B cell (primary cell): ENCODE measurements around the gene KAZN. TPM values are rescaled to one million over a fixed set of nuclear protein-coding genes. Genes with fewer than 3 reads are reported as not detected.

Experiments used
- ATAC-seq: fragments of 200-7000 bp; cut with Tn5 transposase; one replicate; pipeline ENCODE4 v1.10.0; 2021; ENCODE audit warnings: low read depth, mild to moderate bottlenecking, moderate number of reproducible peaks, moderate library complexity
- CTCF ChIA-PET: fragments of 350-600 bp; sonication (Branson Sonifier 250); formaldehyde crosslinking; loops from one replicate; lab custom pipeline; 2021; ENCODE audit warnings: antibody characterized with exemption, inconsistent platforms; lab: Charles Lee
- POLR2A ChIA-PET: fragments of 350-600 bp; sonication (Branson Sonifier 250); formaldehyde crosslinking; loops from one replicate; lab custom pipeline; 2021; ENCODE audit warnings: antibody characterized with exemption; lab: Charles Lee
- DNase-seq: peaks from one replicate; pipeline ENCODE4 v3.0.0; 2013
- H2AFZ ChIP-seq: 2 replicates; pipeline ENCODE4 v1.6.1; 2012; ENCODE audit warnings: mild to moderate bottlenecking, low read depth, low read length; ENCODE audit not compliant: insufficient read depth, poor library complexity, severe bottlenecking
- H3K27ac ChIP-seq, 2 donors: 1 replicate in 1 of 2; 2 replicates in 1 of 2; pipeline ENCODE4 v1.5.1; 2012 to 2013; ENCODE audit warnings: low read length in 2 of 2, mild to moderate bottlenecking in 2 of 2, moderate library complexity in 1 of 2
- H3K27me3 ChIP-seq, 4 experiments: fragments of 200-600 bp in 1 of 4; sonication (generic) in 1 of 4; replicated peaks in 1 of 4; 1 replicate in 2 of 4; 2 replicates in 2 of 4; pipeline versions ENCODE4 v1.6.1 to v1.7.0; 2013 to 2016; ENCODE audit warnings: low read length in 3 of 4, mild to moderate bottlenecking in 2 of 4, mixed read lengths in 1 of 4, moderate library complexity in 1 of 4; ENCODE audit not compliant: insufficient read depth in 4 of 4, control insufficient read depth in 3 of 4; ENCODE audit errors: control extremely low read depth in 1 of 4
- H3K36me3 ChIP-seq, 2 experiments: replicated peaks in 1 of 2; 1 replicate in 1 of 2; 2 replicates in 1 of 2; pipeline versions ENCODE4 v1.6.1 to v1.7.1; 2013; ENCODE audit warnings: low read length in 1 of 2; ENCODE audit not compliant: insufficient read depth in 2 of 2, control insufficient read depth in 1 of 2; ENCODE audit errors: control extremely low read depth in 1 of 2, extremely low read depth in 1 of 2
- H3K4me1 ChIP-seq, 2 donors: fragments of 200-600 bp in 1 of 2; sonication (generic) in 1 of 2; 1 replicate in 1 of 2; 2 replicates in 1 of 2; pipeline versions ENCODE4 v1.5.1 to v1.6.1; 2013 to 2017; ENCODE audit warnings: low read length in 2 of 2; ENCODE audit not compliant: control insufficient read depth in 2 of 2, insufficient read depth in 2 of 2
- H3K4me2 ChIP-seq: replicated peaks from 2 replicates; pipeline ENCODE3; 2012; ENCODE audit warnings: mild to moderate bottlenecking, low read depth, low read length; ENCODE audit not compliant: poor library complexity, severe bottlenecking
- H3K4me3 ChIP-seq, 5 experiments: fragments of 200-600 bp in 1 of 5; sonication (generic) in 1 of 5; 1 replicate in 3 of 5; 2 replicates in 2 of 5; pipeline versions ENCODE4 v1.5.1 to v1.7.0; 2011 to 2016; ENCODE audit warnings: low read length in 4 of 5, mild to moderate bottlenecking in 4 of 5, low read depth in 2 of 5, control low read depth in 1 of 5, moderate library complexity in 1 of 5; ENCODE audit not compliant: insufficient read depth in 1 of 5; ENCODE audit errors: control extremely low read depth in 1 of 5, extremely low read depth in 1 of 5
- H3K79me2 ChIP-seq: fragments of 200-600 bp; sonication (generic); one replicate; pipeline ENCODE4 v1.6.0; 2016; ENCODE audit warnings: low read length; ENCODE audit not compliant: control insufficient read depth, insufficient read depth
- H3K9ac ChIP-seq: fragments of 200-600 bp; sonication (generic); 2 replicates; pipeline ENCODE4 v1.6.1; 2017; ENCODE audit warnings: mild to moderate bottlenecking, low read length, moderate library complexity
- H3K9me3 ChIP-seq, 3 donors: one replicate each; pipeline versions ENCODE4 v1.6.1 to v1.7.1; 2013; ENCODE audit warnings: low read length in 2 of 3; ENCODE audit not compliant: control insufficient read depth in 2 of 3, insufficient read depth in 1 of 3; ENCODE audit errors: control extremely low read depth in 1 of 3
- H4K20me1 ChIP-seq: 2 replicates; pipeline ENCODE4 v1.6.0; 2012; ENCODE audit warnings: mild to moderate bottlenecking, low read length; ENCODE audit not compliant: insufficient read depth, control insufficient read depth, poor library complexity, severe bottlenecking
- H3K27ac Mint-ChIP-seq: one replicate; pipeline ENCODE4 v1.8.0; 2021; ENCODE audit warnings: mixed read lengths
- H3K27me3 Mint-ChIP-seq: one replicate; pipeline ENCODE4 v1.8.0; 2021; ENCODE audit warnings: mixed read lengths
- H3K4me1 Mint-ChIP-seq: one replicate; pipeline ENCODE4 v1.8.0; 2021; ENCODE audit warnings: mixed read lengths
- H3K4me3 Mint-ChIP-seq: one replicate; pipeline ENCODE4 v1.8.0; 2021; ENCODE audit warnings: mixed read lengths
- H3K9me3 Mint-ChIP-seq: one replicate; pipeline ENCODE4 v1.8.0; 2022; ENCODE audit warnings: mixed read lengths; ENCODE audit not compliant: insufficient read depth
- EZH2 ChIP-seq: IDR thresholded peaks from 2 replicates; pipeline ENCODE4 v1.6.1; 2012; ENCODE audit warnings: borderline replicate concordance, low read depth, mild to moderate bottlenecking, moderate library complexity, low read length; ENCODE audit not compliant: insufficient read depth, poor library complexity, severe bottlenecking
- WGBS: methylation state at CpG from one replicate; pipeline ENCODE4 v1.1.5; 2013; ENCODE audit warnings: missing lambda C conversion rate; ENCODE audit not compliant: insufficient coverage; 5-methylcytosine and 5-hydroxymethylcytosine counted together
- intact Hi-C: fragments of 100-400 bp; cut with micrococcal nuclease; formaldehyde crosslinking; loops from one replicate; pipeline ENCODE4 v1.10.0; 2022
- polyA plus RNA-seq: library from polyadenylated mRNA; depleted of rRNA; stranded (reverse); fragments of >200 nt; gene quantifications from 2 replicates; pipeline ENCODE4 v1.2.3, GENCODE V29; 2012
- total RNA-seq, 2 donors: library from RNA; stranded (reverse); fragments of 120-200 nt in 1 of 2; gene quantifications; 1 replicate in 1 of 2; 2 replicates in 1 of 2; pipeline versions ENCODE4 v1.2.3 to v1.2.4, GENCODE V29; 2013 to 2022
- TF ChIP-seq, protein P1 (sequence below): fragments of 200-600 bp; IDR thresholded peaks from one replicate; pipeline ENCODE4 v1.8.0; 2022; ENCODE audit warnings: antibody characterized with exemption, mild to moderate bottlenecking

Gene KAZN
- total and polyA plus RNA-seq, 2 donors (not counting 1 experiment from before 2014, with no cell fraction given): 0.13 to 0.39 TPM

DNA sequence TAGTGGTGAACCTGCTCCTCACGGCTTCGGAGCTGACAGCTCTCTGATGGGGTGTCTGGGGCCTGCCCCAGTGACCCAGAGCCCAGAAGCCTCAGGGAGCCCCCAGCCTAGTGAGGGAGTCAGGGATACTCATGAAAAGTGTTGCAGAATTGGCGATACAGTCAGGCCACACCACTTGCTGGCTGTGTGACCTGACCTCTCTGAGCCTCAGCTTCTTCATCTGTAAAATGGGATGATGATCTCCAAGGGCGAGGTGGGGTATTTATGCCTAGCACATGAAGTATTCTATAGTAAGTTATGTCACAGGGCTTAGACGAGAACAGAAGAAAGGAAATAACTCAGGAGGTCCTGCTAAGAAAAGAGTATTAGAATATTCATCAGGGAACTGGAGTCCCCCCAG lies 556.7 kb downstream of the KAZN start:
- H3K36me3 ChIP-seq: no peaks in the 10 kb centered on the region
- H3K27me3 ChIP-seq: peaks cover 0 to 43% (median 23%) of the 10 kb centered on the region in 4 experiments
- DNase-seq: no peak
- no peak overlapping the region for H3K9ac ChIP-seq
- no peaks in the 10 kb centered on the region for H3K79me2 ChIP-seq
- H2AFZ ChIP-seq: no peak overlapping the region
- Mint-ChIP-seq H3K27me3 (peaks cover 42% of the 10 kb centered on the region), H3K27ac (no peak overlapping the region), H3K9me3 (no peaks in the 10 kb centered on the region), H3K4me1 (peaks cover 16% of the 10 kb centered on the region), H3K4me3 (peak overlapping the region; percentile 51)
- 96% methylated on average over 5 of the region's 5 CpGs for WGBS
- ChIA-PET POLR2A (no interaction called here), CTCF (no interaction called here)
- peaks cover 28 to 31% of the 10 kb centered on the region in 2 donors for H3K4me1 ChIP-seq
- H3K27ac ChIP-seq: no peak overlapping the region
- peaks cover 0 to 4% (median 0%) of the 10 kb centered on the region in 3 donors for H3K9me3 ChIP-seq
- intact Hi-C loops: no loop called here
- no peak overlapping the region for H3K4me3 ChIP-seq
- no peak overlapping the region for H3K4me2 ChIP-seq
- H4K20me1 ChIP-seq: no peaks in the 10 kb centered on the region
- ATAC-seq: no peak
- TF ChIP-seq EZH2: no peak
- TF ChIP-seq, protein P1, sequence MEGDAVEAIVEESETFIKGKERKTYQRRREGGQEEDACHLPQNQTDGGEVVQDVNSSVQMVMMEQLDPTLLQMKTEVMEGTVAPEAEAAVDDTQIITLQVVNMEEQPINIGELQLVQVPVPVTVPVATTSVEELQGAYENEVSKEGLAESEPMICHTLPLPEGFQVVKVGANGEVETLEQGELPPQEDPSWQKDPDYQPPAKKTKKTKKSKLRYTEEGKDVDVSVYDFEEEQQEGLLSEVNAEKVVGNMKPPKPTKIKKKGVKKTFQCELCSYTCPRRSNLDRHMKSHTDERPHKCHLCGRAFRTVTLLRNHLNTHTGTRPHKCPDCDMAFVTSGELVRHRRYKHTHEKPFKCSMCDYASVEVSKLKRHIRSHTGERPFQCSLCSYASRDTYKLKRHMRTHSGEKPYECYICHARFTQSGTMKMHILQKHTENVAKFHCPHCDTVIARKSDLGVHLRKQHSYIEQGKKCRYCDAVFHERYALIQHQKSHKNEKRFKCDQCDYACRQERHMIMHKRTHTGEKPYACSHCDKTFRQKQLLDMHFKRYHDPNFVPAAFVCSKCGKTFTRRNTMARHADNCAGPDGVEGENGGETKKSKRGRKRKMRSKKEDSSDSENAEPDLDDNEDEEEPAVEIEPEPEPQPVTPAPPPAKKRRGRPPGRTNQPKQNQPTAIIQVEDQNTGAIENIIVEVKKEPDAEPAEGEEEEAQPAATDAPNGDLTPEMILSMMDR: no peak

DNA sequence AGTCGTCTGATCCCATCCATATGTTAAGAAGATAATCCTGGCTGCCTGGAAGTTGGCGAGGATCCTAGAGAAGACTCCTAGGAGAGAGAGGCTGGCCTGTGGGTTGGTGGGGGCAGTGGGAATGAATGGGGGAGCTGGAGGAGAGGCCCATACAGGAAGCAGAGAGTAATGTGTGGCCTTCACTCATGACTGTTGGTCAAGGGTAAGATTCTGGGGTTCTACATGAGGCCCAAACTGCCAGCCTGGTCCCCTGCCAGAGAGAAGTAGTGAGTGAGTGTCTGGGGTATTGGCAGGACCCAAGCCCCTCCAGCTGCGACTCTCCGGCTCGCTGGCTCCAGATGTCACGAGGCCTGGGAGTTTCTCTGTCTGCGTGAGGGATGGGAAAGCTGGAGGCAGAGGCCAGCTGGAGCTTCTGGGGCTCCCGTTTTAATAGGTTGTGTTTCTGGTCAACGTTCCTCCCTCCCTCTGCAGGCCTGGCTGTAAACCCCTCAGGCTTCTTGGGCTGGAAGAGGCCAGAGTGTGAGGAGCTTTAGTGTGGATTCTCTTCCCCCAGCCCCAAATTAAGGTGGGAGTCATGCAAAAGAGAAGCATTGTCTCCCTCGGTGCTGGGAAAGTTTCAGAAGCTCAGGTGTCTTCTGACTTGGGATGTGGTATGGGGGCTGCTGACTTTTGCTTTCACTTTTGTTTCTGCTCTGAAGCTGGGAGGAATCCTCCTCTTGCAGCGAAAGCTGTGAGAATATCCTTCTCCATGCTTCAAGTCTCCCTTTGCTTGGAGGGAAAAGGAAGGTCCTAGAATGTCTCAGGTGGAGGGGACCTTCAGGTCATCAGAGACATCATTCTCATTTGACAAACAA lies 557.6 kb downstream of the KAZN start:
- Histone ChIP-seq H3K4me3 (no peak overlapping the region), H3K4me1 (peaks cover 28 to 31% of the 10 kb centered on the region in 2 donors), H3K9ac (no peak overlapping the region), H3K27me3 (peaks cover 0 to 35% (median 17%) of the 10 kb centered on the region in 4 experiments), H3K4me2 (peak overlapping the region; percentile 52), H3K79me2 (no peaks in the 10 kb centered on the region), H3K9me3 (peaks cover 0 to 4% (median 0%) of the 10 kb centered on the region in 3 donors), H2AFZ (peak overlapping the region; percentile 72), H3K27ac (no peak overlapping the region), H4K20me1 (no peaks in the 10 kb centered on the region), H3K36me3 (no peaks in the 10 kb centered on the region)
- ChIA-PET CTCF (no interaction called here), POLR2A (no interaction called here)
- 76% methylated on average over 8 of the region's 11 CpGs for WGBS
- intact Hi-C loops: no loop called here
- Mint-ChIP-seq H3K27me3 (peaks cover 37% of the 10 kb centered on the region), H3K27ac (no peak overlapping the region), H3K9me3 (no peaks in the 10 kb centered on the region), H3K4me1 (peaks cover 16% of the 10 kb centered on the region), H3K4me3 (peak overlapping the region; percentile 51)
- TF ChIP-seq, protein P1: no peak
- TF ChIP-seq EZH2: no peak
- no peak for ATAC-seq
- peak; percentile 13 for DNase-seq
